ENCODE measurements around the gene DGKK.

DGKK gene, protein sequence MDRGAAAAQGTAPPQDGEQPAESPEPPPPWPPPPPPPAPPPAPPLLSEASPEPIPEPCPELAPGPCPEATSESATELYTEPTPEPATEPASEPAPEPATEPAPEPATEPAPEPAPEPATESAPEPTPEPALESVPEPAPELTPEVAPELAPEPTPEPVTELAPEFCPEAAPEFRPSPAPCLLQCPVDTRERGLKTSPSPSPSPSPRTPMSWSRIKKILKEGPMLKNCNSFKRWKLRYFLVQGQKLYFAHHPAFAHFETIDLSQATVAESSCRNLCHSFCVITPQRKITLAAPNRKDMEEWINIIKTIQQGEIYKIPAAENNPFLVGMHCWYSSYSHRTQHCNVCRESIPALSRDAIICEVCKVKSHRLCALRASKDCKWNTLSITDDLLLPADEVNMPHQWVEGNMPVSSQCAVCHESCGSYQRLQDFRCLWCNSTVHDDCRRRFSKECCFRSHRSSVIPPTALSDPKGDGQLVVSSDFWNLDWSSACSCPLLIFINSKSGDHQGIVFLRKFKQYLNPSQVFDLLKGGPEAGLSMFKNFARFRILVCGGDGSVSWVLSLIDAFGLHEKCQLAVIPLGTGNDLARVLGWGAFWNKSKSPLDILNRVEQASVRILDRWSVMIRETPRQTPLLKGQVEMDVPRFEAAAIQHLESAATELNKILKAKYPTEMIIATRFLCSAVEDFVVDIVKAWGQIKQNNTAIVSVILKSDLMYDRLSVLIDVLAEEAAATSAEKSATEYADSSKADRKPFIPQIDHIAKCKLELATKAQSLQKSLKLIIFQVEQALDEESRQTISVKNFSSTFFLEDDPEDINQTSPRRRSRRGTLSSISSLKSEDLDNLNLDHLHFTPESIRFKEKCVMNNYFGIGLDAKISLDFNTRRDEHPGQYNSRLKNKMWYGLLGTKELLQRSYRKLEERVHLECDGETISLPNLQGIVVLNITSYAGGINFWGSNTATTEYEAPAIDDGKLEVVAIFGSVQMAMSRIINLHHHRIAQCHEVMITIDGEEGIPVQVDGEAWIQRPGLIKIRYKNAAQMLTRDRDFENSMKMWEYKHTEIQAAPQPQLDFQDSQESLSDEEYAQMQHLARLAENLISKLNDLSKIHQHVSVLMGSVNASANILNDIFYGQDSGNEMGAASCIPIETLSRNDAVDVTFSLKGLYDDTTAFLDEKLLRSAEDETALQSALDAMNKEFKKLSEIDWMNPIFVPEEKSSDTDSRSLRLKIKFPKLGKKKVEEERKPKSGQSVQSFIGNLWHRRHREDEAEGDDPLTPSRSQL

DNA sequence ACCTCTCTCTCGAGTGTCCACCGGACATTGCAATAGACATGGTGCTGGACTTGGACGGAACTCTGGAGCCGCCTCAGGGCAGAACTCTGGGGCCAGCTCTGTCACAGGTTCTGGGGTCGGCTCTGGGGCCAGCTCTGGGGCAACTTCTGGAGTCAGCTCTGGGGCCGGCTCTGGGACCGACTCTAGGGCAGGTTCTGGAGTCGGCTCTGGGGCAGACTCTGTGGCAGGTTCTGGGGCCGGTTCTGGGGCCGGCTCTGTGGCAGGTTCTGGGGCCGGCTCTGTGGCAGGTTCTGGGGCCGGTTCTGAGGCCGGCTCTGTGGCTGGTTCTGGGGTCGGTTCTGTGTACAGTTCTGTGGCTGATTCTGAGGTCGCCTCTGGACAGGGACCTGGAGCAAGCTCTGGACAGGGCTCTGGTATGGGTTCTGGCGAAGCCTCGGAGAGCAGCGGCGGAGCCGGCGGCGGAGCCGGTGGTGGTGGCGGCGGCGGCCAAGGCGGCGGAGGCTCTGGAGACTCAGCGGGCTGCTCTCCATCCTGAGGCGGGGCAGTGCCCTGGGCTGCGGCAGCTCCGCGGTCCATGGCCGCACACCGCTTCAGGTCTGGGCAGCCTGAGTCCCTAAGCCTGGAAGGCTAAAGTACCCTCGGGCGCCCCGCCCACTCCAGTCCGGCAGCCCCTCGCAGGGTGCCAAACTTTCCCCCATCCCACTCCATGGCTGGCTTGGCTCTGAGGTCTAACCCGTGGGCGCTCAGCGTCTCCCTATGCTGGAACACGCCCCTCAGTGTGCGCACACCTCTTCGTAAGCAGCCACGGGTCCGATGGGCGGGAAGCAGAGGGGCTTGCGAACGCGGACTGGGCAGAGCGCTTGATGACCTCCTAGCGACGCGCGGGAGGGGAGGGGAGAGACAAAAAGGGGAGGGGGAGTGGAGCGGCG is at the start of gene DGKK:
Gene DGKK, minus strand, starts transcription at position 723 of the 929 bp plus-strand sequence. Its CDS starts 147 bp downstream, at position 576.
- no peaks in the 10 kb centered on the region for H3K36me3 ChIP-seq (ENCODE audit: control insufficient read depth, insufficient read depth, low read length)
- peaks cover 41% of the 10 kb centered on the region for H3K27me3 ChIP-seq (ENCODE audit: control insufficient read depth, insufficient read depth, low read length)
- no peak within 1 kb of the TSS for H3K9ac ChIP-seq (ENCODE audit: low read length)
- H3K4me1 ChIP-seq (ENCODE audit: control insufficient read depth, insufficient read depth, low read length): no peaks in the 10 kb centered on the region
- H3K9me3 ChIP-seq (ENCODE audit: control insufficient read depth, low read length): no peaks in the 10 kb centered on the region
- no peak within 1 kb of the TSS for H3K4me3 ChIP-seq (ENCODE audit: low read length)

DNA sequence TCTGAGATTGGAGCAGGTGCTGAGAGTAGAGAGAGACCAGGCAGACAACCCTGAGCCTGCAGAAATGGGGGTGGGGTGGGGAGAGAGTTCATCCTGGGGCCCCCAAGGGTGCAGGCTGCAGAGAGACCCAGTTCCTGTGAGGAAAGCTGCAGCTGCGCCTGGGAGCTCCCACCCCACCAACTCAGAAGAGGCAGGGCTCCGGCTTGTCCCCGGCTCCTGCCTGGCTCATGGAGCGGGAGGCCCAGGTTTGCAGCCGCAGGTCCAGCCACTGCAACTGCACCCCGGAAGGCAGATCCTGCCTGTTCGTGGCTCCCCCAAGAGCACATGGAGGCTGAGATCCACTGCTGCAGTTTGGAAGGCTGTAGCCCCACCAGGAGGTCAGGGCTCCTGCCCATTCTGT is 44.2 kb upstream of the DGKK start:
- H3K36me3 ChIP-seq (ENCODE audit: control insufficient read depth, insufficient read depth, low read length): no peaks in the 10 kb centered on the region
- no peaks in the 10 kb centered on the region for H3K4me1 ChIP-seq (ENCODE audit: control insufficient read depth, insufficient read depth, low read length)
- H3K4me3 ChIP-seq (ENCODE audit: low read length): no peak overlapping the region
- no peaks in the 10 kb centered on the region for H3K27me3 ChIP-seq (ENCODE audit: control insufficient read depth, insufficient read depth, low read length)
- no peak overlapping the region for H3K9ac ChIP-seq (ENCODE audit: low read length)
- H3K9me3 ChIP-seq (ENCODE audit: control insufficient read depth, low read length): no peaks in the 10 kb centered on the region

DNA sequence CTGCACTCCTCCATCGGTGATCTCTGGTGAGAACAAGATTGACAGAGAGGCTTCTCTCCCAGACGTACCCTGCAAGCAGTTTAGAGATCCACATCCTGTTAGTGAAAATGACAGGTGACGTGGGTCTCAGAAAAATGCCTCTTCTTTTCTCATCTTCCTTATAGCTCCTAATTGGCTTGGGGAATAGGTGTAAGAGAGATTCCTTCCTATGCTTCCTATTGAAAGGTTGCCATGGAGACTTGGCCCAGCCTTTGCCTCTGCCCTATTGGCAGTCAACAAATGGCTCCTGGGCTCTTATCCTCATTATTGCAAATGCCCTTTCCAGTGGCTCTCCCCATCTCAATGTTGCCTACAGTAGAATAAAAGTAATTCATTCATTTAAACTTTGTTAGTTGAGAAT is 26.5 kb upstream of the DGKK start:
- no peaks in the 10 kb centered on the region for H3K9me3 ChIP-seq (ENCODE audit: control insufficient read depth, low read length)
- H3K27me3 ChIP-seq (ENCODE audit: control insufficient read depth, insufficient read depth, low read length): no peaks in the 10 kb centered on the region
- no peaks in the 10 kb centered on the region for H3K4me1 ChIP-seq (ENCODE audit: control insufficient read depth, insufficient read depth, low read length)
- H3K36me3 ChIP-seq (ENCODE audit: control insufficient read depth, insufficient read depth, low read length): no peaks in the 10 kb centered on the region
- H3K4me3 ChIP-seq (ENCODE audit: low read length): no peak overlapping the region
- H3K9ac ChIP-seq (ENCODE audit: low read length): no peak overlapping the region

DNA sequence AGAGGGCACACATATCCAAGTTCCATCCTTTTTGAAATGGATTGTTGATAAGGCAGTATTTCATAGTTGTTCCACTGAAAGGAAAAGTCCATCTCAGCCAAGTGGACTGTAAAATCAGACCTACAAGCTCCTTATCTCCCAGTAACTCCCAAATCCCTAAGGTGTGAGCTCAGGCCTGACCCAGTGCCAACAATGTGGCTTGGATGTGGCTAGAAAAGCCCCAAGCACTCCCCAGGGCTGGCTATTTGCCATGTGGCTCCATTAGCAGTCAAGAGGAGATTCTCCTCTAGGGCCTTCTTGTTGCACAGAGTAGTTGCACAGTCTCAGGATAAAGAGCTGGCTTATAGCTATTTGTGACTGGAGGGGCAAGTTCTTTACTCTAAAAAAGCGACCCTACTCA is 25.0 kb upstream of the DGKK start:
- no peaks in the 10 kb centered on the region for H3K36me3 ChIP-seq (ENCODE audit: control insufficient read depth, insufficient read depth, low read length)
- H3K27me3 ChIP-seq (ENCODE audit: control insufficient read depth, insufficient read depth, low read length): no peaks in the 10 kb centered on the region
- no peak overlapping the region for H3K9ac ChIP-seq (ENCODE audit: low read length)
- no peaks in the 10 kb centered on the region for H3K9me3 ChIP-seq (ENCODE audit: control insufficient read depth, low read length)
- H3K4me3 ChIP-seq (ENCODE audit: low read length): no peak overlapping the region
- H3K4me1 ChIP-seq (ENCODE audit: control insufficient read depth, insufficient read depth, low read length): no peaks in the 10 kb centered on the region

DNA sequence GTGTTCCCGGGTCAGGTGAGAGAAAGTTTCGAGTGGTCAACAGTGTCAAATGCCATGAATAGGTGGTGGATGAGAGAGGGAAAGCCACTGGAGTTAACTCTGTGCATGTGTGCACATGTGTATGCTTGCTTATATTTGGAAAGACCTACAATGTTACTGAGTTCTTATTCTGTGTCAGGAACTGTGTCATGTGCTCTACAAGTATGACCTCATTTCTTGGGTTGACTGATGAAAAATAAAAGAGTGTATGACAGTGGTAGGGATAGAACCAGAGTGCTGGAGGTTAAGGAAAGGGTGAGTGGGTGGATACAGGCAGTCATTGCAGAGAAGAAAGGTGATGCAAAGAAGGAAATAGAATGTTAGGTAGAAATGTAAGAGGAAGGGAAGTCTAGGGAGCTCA is 22.1 kb upstream of the DGKK start:
- no peaks in the 10 kb centered on the region for H3K36me3 ChIP-seq (ENCODE audit: control insufficient read depth, insufficient read depth, low read length)
- H3K4me3 ChIP-seq (ENCODE audit: low read length): no peak overlapping the region
- no peaks in the 10 kb centered on the region for H3K27me3 ChIP-seq (ENCODE audit: control insufficient read depth, insufficient read depth, low read length)
- H3K9me3 ChIP-seq (ENCODE audit: control insufficient read depth, low read length): no peaks in the 10 kb centered on the region
- H3K9ac ChIP-seq (ENCODE audit: low read length): no peak overlapping the region
- no peaks in the 10 kb centered on the region for H3K4me1 ChIP-seq (ENCODE audit: control insufficient read depth, insufficient read depth, low read length)

DNA sequence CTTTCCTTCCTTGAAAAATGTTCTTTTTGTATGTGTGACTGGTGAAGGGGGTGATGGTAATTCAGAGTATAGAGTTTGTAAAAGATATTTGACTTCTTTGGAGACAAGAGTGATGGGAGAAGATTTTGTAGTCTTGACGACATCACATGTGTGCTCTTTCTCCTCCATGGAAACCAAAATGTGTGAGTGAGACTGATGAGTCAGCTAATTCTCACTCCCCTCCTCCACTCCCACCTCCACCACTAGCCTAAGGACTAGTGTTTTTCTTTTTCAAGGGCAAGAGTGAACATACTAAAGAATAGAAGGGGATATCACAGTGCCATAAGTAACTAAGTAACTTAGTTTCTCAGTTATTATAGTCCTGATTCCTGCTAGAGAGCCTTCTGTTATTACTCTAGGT is 14.0 kb upstream of the DGKK start:
- H3K4me3 ChIP-seq (ENCODE audit: low read length): no peak overlapping the region
- no peaks in the 10 kb centered on the region for H3K27me3 ChIP-seq (ENCODE audit: control insufficient read depth, insufficient read depth, low read length)
- H3K9me3 ChIP-seq (ENCODE audit: control insufficient read depth, low read length): no peaks in the 10 kb centered on the region
- H3K9ac ChIP-seq (ENCODE audit: low read length): no peak overlapping the region
- H3K4me1 ChIP-seq (ENCODE audit: control insufficient read depth, insufficient read depth, low read length): no peaks in the 10 kb centered on the region
- H3K36me3 ChIP-seq (ENCODE audit: control insufficient read depth, insufficient read depth, low read length): no peaks in the 10 kb centered on the region

DNA sequence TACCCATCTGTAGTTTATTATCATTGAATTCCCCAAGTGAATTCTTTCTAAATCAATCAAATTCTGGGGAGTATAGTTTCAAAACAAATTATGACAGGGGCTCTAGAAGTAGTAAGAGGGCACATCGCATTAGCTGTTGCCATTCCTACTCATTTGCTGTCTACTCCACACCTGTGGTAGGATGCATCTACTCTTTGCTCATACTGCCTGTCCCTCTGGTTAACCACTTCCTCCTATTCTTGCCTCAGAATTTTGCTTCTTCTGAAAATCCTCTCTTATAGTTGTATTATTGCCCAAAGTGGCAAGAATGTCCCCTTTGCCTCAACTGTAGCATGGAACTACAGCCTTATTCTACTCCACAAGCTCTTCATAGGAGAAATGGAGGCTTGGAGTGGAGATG is 12.7 kb upstream of the DGKK start:
- Histone ChIP-seq H3K27me3 (ENCODE audit: control insufficient read depth, insufficient read depth, low read length) (no peaks in the 10 kb centered on the region), H3K9ac (ENCODE audit: low read length) (no peak overlapping the region), H3K4me3 (ENCODE audit: low read length) (no peak overlapping the region), H3K9me3 (ENCODE audit: control insufficient read depth, low read length) (no peaks in the 10 kb centered on the region), H3K36me3 (ENCODE audit: control insufficient read depth, insufficient read depth, low read length) (no peaks in the 10 kb centered on the region), H3K4me1 (ENCODE audit: control insufficient read depth, insufficient read depth, low read length) (no peaks in the 10 kb centered on the region)

DNA sequence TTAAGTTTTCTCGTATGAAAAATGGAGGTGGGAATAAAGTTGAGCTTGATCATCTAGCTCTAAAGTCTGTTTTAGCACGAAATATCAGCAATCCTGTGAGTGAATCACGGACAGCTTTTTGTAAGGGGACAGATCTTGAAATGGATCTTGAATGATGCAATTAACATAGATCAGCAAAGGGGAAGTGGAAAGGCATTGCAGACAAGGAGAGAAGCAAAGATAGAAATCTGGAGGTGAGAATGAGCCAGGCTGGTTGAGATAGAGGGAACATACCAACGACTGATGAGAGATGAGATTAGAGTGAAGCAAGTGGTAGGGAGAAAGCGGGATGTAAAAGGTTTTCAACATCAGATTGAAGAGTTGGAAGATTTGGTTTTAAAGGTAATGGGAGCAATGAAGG is 4.6 kb upstream of the DGKK start:
- Histone ChIP-seq H3K36me3 (ENCODE audit: control insufficient read depth, insufficient read depth, low read length) (no peaks in the 10 kb centered on the region), H3K4me3 (ENCODE audit: low read length) (no peak overlapping the region), H3K9me3 (ENCODE audit: control insufficient read depth, low read length) (no peaks in the 10 kb centered on the region), H3K27me3 (ENCODE audit: control insufficient read depth, insufficient read depth, low read length) (peaks cover 23% of the 10 kb centered on the region), H3K9ac (ENCODE audit: low read length) (no peak overlapping the region), H3K4me1 (ENCODE audit: control insufficient read depth, insufficient read depth, low read length) (no peaks in the 10 kb centered on the region)

DNA sequence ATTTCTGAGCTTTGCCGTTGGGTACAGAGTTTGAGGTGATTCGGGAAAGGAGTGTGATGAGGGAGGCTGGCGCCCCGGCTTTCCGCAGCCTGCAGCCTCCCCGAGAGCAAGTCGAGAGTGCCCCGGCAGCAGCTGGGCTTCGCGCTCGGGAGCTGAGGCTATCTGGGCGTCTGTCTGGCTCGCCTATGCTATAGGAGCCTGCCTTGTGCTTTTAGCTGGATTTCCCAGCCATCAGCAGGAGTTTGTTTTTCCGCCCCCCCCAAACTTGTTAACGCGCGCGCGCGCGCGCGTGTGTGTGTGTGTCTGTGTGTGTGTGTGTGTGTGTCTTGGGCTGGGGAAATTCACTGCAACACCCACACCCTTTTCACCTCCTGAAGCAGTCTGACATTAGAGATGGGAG is 765 bp upstream of the DGKK start:
- H3K9ac ChIP-seq (ENCODE audit: low read length): no peak overlapping the region
- H3K27me3 ChIP-seq (ENCODE audit: control insufficient read depth, insufficient read depth, low read length): peaks cover 41% of the 10 kb centered on the region
- H3K4me3 ChIP-seq (ENCODE audit: low read length): no peak overlapping the region
- no peaks in the 10 kb centered on the region for H3K9me3 ChIP-seq (ENCODE audit: control insufficient read depth, low read length)
- no peaks in the 10 kb centered on the region for H3K4me1 ChIP-seq (ENCODE audit: control insufficient read depth, insufficient read depth, low read length)
- no peaks in the 10 kb centered on the region for H3K36me3 ChIP-seq (ENCODE audit: control insufficient read depth, insufficient read depth, low read length)

DNA sequence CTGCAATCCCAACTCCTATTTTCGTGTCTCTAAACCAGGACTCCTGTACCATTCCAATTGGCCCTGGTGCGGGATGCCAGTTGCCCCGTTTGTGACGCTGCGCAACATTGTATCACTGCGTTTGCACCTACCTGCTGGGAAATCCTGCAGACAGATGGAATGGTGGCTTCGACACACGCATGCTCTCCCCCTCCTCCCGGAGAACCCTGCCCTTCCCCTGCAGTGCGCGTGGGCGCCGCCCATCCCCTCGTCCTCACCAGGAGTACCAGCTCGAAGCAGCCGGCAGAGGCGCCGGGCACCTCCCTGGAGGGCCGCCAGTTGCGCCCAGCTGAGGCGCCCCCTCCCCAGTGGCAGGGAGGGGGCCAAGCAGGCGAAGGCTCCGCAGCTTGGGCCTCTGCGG is 1.4 kb downstream of the DGKK start:
- Histone ChIP-seq H3K36me3 (ENCODE audit: control insufficient read depth, insufficient read depth, low read length) (no peaks in the 10 kb centered on the region), H3K27me3 (ENCODE audit: control insufficient read depth, insufficient read depth, low read length) (peaks cover 41% of the 10 kb centered on the region), H3K4me3 (ENCODE audit: low read length) (no peak overlapping the region), H3K9ac (ENCODE audit: low read length) (no peak overlapping the region), H3K4me1 (ENCODE audit: control insufficient read depth, insufficient read depth, low read length) (no peaks in the 10 kb centered on the region), H3K9me3 (ENCODE audit: control insufficient read depth, low read length) (no peaks in the 10 kb centered on the region)

DNA sequence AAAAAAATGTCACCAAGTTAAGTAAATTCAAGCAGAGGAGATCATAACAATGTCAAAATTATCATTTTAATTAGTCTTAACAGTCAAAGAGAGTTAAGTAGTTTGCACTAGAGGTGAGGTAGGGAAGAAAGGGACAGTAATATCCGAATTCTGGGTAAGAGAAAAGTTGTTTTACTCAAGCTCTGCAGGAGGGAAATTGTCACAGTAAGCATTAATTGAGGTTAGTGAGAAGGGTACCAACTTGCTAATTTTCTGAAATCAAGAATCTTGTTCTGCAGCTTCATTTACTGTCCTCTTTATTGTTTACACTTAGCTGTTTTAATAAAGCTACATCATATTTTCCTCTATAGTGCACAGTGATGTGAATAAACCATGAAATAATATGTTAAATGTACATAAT is 11.0 kb downstream of the DGKK start:
- Histone ChIP-seq H3K4me3 (ENCODE audit: low read length) (no peak overlapping the region), H3K27me3 (ENCODE audit: control insufficient read depth, insufficient read depth, low read length) (no peaks in the 10 kb centered on the region), H3K9me3 (ENCODE audit: control insufficient read depth, low read length) (no peaks in the 10 kb centered on the region), H3K9ac (ENCODE audit: low read length) (no peak overlapping the region), H3K4me1 (ENCODE audit: control insufficient read depth, insufficient read depth, low read length) (no peaks in the 10 kb centered on the region), H3K36me3 (ENCODE audit: control insufficient read depth, insufficient read depth, low read length) (no peaks in the 10 kb centered on the region)

Data from mucosa of stomach (tissue), 1 donor.